ENCODE measurements around the gene TBCK. TPM values are rescaled to one million over a fixed set of nuclear protein-coding genes. Genes with fewer than 3 reads are reported as not detected.

The TBCK gene
- total RNA-seq, 1 donor from 2014 or later: 36.1 TPM

DNA sequence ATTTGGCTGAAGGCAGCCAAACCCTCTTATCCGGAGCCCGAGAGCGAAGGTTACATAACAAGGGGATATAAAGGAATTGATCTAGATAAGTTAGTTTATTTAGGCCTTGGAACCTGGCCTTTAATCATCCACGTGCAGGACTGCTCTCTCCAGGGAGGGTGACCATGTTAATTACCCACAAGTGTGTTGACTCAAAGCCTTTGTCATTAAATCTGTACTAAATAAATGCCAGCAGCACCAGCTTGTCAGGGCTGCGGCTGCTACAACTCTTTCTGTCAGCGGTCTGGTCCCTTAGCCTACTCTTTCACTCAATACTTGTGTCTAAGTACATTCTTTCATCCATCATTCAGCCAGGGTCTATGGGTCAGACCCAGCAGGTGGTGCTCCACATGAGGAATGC is 206.1 kb downstream of the TBCK start:
- Histone ChIP-seq H3K27ac (no peak overlapping the region), H3K4me1 (no peaks in the 10 kb centered on the region), H3K4me3 (no peak overlapping the region), H3K27me3 (no peaks in the 10 kb centered on the region), H3K9me3 (peaks cover 24% of the 10 kb centered on the region), H3K36me3 (peaks cover 0 to 61% of the 10 kb centered on the region in 2 donors)
- no peak for DNase-seq (ENCODE audit: extremely low spot score in 2 of 2)
- intact Hi-C loops (cut with DNase I): no loop called here
- TF ChIP-seq POLR2A (IDR thresholded peaks at IDR 0.05): no peak
- no peak for TF ChIP-seq POLR2AphosphoS5 (IDR thresholded peaks at IDR 0.05; ENCODE audit: insufficient read depth in 1 of 2, low read depth in 1 of 2)
- TF ChIP-seq, protein P1, sequence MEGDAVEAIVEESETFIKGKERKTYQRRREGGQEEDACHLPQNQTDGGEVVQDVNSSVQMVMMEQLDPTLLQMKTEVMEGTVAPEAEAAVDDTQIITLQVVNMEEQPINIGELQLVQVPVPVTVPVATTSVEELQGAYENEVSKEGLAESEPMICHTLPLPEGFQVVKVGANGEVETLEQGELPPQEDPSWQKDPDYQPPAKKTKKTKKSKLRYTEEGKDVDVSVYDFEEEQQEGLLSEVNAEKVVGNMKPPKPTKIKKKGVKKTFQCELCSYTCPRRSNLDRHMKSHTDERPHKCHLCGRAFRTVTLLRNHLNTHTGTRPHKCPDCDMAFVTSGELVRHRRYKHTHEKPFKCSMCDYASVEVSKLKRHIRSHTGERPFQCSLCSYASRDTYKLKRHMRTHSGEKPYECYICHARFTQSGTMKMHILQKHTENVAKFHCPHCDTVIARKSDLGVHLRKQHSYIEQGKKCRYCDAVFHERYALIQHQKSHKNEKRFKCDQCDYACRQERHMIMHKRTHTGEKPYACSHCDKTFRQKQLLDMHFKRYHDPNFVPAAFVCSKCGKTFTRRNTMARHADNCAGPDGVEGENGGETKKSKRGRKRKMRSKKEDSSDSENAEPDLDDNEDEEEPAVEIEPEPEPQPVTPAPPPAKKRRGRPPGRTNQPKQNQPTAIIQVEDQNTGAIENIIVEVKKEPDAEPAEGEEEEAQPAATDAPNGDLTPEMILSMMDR (IDR thresholded peaks at IDR 0.05): no peak

- intact Hi-C loops (cut with DNase I): no loop called here
- Histone ChIP-seq H3K27ac (no peak overlapping the region), H3K4me3 (no peak overlapping the region), H3K27me3 (no peaks in the 10 kb centered on the region), H3K36me3 (peaks cover 0 to 27% of the 10 kb centered on the region in 2 donors), H3K9me3 (peaks cover 11% of the 10 kb centered on the region), H3K4me1 (no peaks in the 10 kb centered on the region)
- no peak for DNase-seq (ENCODE audit: extremely low spot score in 2 of 2)
- TF ChIP-seq POLR2AphosphoS5 (IDR thresholded peaks at IDR 0.05; ENCODE audit: insufficient read depth in 1 of 2, low read depth in 1 of 2) (no peak), POLR2A (IDR thresholded peaks at IDR 0.05) (no peak)
- TF ChIP-seq, protein P1 (IDR thresholded peaks at IDR 0.05): no peak
Measured at GRCh38 chr4:106105697-106106096, 210.3 kb downstream of the TBCK start.

DNA sequence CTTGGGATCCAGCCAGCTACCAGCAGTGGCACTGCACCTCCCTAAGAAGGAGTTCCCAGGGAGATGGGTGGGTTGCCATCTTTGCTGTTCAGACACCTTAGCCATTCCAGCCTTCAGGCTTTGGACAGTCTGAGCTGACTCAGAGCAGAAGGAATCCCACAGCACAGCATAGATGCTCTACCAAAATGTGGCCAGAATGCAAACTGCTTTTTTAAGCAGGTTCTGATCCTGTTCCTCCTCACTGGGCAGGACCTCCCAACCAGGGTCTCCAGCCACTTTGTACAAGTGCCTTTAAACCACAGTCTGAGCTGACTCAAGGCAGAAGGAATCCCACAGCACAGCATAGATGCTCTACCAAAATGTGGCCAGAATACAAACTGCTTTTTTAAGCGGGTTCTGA is 211.7 kb downstream of the TBCK start:
- no peak overlapping the region for H3K4me3 ChIP-seq
- no peak overlapping the region for H3K27ac ChIP-seq
- TF ChIP-seq, protein P1 (IDR thresholded peaks at IDR 0.05): no peak
- TF ChIP-seq POLR2AphosphoS5 (IDR thresholded peaks at IDR 0.05; ENCODE audit: insufficient read depth in 1 of 2, low read depth in 1 of 2) (no peak), POLR2A (IDR thresholded peaks at IDR 0.05) (no peak)
- peaks cover 2% of the 10 kb centered on the region for H3K9me3 ChIP-seq
- no peaks in the 10 kb centered on the region for H3K4me1 ChIP-seq
- H3K36me3 ChIP-seq: peaks cover 0 to 15% of the 10 kb centered on the region in 2 donors
- intact Hi-C loops (cut with DNase I): no loop called here
- no peak for DNase-seq (ENCODE audit: extremely low spot score in 2 of 2)
- no peaks in the 10 kb centered on the region for H3K27me3 ChIP-seq

- TF ChIP-seq, protein P1 (IDR thresholded peaks at IDR 0.05): no peak
- TF ChIP-seq POLR2AphosphoS5 (IDR thresholded peaks at IDR 0.05; ENCODE audit: insufficient read depth in 1 of 2, low read depth in 1 of 2) (no peak), POLR2A (IDR thresholded peaks at IDR 0.05) (no peak)
- Histone ChIP-seq H3K36me3 (peaks cover 0 to 18% of the 10 kb centered on the region in 2 donors), H3K4me3 (no peak overlapping the region), H3K27me3 (no peaks in the 10 kb centered on the region), H3K9me3 (peaks cover under 1% of the 10 kb centered on the region), H3K27ac (no peak overlapping the region), H3K4me1 (no peaks in the 10 kb centered on the region)
- DNase-seq (ENCODE audit: extremely low spot score in 2 of 2): no peak
- intact Hi-C loops (cut with DNase I): no loop called here
Measured at GRCh38 chr4:106096454-106096853, 219.6 kb downstream of the TBCK start.

DNA sequence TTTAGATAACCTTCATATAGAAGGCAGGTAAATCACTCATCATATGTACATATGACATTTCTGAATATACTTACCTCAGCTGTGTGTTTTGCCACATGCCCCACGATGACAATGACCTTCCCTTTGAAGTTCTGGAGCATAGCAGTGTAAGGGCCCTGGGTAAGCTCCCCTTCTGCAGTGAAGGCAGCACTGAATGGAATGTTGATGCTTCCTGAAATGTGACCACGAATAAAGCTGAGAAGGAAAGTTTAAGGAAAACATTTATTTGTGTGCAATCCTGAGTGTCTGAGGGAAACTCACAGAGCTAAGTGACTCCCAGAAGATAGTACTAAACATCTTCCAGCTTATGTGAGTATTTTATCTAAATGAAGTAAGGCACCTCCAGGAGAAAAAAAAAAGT is 220.6 kb downstream of the TBCK start:
- H3K4me1 ChIP-seq: no peaks in the 10 kb centered on the region
- peaks cover 0 to 28% of the 10 kb centered on the region in 2 donors for H3K36me3 ChIP-seq
- no peak overlapping the region for H3K4me3 ChIP-seq
- H3K27me3 ChIP-seq: no peaks in the 10 kb centered on the region
- TF ChIP-seq POLR2A (IDR thresholded peaks at IDR 0.05) (no peak), POLR2AphosphoS5 (IDR thresholded peaks at IDR 0.05; ENCODE audit: insufficient read depth in 1 of 2, low read depth in 1 of 2) (no peak)
- TF ChIP-seq, protein P1 (IDR thresholded peaks at IDR 0.05): no peak
- no peak for DNase-seq (ENCODE audit: extremely low spot score in 2 of 2)
- H3K9me3 ChIP-seq: peaks cover 10% of the 10 kb centered on the region
- no peak overlapping the region for H3K27ac ChIP-seq
- intact Hi-C loops (cut with DNase I): no loop called here
